NCI-H1417 treated with DMSO at 0.1 percent for 48 hours (cell line): ENCODE measurements around the gene VPS33B.
A peak's percentile ranks its signal among the peaks of the same experiment; 100 is the strongest.

Source experiments
- DNase-seq: peaks from one replicate; lab custom pipeline; 2025; lab: John Stamatoyannopoulos, UW

Gene VPS33B

DNA sequence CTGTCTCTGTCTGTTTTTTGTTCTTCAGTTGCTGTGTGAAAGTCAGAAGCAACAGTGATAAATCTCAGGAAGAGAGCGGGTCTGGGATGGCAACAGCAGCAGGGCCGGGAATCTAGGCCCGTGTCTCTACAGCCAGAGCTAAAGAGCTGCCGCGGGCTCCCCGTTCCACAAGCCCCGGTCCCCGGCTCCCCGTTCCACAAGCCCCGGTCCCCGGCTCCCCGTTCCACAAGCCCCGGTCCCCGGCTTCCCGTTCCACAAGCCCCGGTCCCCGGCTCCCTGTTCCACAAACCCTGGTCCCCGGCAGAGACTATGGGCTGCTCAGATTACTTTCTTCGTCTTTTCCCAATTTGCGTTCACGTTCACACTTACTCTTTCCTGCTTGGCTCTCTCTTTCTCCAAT lies 48.2 kb downstream of the VPS33B start:
- DNase-seq, result no peak

- DNase-seq, result no peak
These were observed 50.3 kb downstream of the VPS33B start for GRCh38 chr15:90972133-90972532.

DNA sequence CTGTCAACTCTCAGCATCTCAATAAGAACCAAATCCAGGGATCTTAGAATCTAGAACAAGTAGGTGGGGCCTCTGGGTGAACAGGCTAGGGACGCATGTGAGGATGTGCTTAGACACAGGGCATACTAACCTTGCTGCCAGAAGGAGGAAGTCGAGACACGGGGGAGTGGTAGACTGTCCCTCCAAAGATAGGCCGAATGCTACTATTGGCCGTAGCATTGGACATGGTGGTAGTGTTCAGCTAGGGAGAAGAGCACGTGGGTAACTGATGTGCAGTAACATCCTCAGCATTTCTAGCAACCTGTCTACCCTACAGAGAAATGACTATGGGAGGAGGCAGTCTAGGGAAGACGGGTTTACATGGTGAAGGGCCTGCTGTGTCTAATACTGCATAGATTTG lies 52.1 kb downstream of the VPS33B start:
- DNase-seq, result no peak

DNA sequence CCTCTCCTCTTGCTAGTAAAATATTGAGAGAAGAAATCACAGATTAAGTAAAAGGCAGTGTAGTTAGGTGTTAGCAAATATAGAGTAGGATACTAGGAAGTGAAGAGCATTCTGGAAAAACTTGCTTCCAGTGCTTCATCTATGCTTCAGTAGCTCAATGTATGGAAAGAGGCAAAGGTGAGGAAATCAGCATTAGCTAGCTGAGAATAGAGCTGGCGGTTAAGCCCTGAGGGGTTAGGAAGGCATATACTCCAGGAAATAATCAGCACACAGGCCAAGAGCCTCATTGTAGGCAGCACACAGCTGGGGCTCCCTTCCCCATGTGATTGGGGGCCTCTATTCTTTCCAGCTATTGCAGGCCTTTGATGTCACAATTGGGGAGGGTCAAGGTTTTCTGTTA lies 54.0 kb downstream of the VPS33B start:
- DNase-seq, result no peak

GRCh38 chr15:90967206-90967605 lies 55.2 kb downstream of the VPS33B start:
- no peak for DNase-seq

- DNase-seq, result no peak
These were observed 56.1 kb downstream of the VPS33B start for GRCh38 chr15:90966262-90966661.

GRCh38 chr15:90962021-90962420 lies 60.4 kb downstream of the VPS33B start:
- DNase-seq, result no peak

GRCh38 chr15:90960298-90961091 lies 61.9 kb downstream of the VPS33B start:
- no peak for DNase-seq

DNA sequence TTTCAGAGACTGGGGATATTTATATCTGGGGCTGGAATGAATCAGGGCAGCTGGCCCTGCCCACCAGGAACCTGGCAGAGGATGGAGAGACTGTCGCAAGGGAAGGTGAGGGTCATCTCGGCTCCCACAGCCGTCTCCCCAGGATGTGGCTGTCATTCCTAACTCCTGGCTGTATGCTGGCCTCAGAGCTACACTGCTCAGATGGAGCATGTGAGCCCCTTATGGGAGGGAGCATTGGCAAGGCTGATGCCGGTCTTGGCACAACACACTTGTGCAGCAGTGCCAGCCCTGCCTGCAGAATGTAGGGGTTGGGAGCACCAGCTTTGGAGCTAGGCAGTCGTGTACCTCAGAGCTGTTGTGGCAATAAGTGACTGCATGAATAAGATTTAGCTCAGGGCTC lies 62.5 kb downstream of the VPS33B start:
- DNase-seq, result no peak

DNA sequence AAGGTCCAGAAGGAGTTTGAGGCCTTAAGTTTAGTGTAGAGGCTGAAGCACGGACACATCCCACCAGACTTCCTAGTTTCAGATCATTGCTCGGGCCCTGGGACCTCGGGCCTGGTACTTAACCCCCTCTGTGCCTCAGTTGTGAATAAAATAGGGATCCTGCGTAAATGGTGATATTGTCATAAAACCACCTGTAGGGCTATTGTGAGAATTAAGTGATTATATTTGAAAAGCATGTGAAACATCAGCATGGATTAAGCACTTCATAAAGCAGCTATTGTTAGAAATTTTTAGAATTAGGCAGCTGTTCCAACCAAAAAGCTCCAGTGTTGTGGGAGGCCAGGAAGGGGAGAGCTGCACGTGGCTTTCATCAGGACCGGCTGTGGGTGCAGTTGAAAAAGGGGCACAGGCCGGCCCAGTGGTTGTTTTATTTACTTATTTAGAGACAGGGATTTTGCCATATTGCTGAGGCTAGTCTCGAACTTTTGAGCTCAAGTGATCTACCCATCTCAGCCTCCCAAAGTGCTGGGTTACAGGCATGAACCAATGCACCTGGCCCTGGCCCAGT lies 63.3 kb downstream of the VPS33B start:
- DNase-seq, result no peak

- DNase-seq, result no peak
These were observed 64.6 kb downstream of the VPS33B start for GRCh38 chr15:90957791-90958190.

DNA sequence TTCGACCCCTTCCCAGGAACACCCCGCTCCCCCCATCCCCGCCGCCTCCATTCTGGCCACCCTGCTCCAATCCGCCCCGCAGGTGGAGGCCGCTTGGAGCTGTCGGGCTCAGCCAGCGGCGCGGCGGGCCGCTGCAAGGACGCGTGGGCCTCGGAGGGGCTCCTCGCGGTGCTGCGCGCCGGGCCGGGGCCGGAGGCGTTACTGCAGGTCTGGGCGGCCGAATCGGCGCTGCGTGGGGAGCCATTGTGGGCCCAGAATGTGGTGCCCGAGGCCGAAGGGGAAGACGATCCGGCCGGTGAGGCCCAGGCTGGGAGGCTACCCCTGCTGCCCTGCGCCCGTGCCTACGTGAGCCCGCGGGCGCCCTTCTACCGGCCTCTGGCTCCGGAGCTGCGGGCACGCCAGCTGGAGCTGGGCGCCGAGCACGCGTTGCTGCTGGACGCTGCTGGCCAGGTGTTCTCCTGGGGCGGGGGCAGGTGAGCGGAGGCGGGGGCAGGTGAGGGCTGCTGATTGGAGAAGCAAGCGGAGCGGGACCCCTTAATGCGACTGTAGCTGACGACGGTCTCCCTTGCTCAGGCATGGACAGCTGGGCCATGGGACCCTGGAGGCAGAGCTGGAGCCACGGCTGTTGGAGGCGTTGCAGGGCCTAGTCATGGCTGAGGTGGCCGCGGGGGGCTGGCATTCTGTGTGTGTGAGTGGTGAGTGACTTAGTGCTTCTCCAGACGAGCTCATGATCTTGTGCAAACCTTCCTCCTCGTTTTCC lies 65.2 kb downstream of the VPS33B start:
- DNase-seq, result no peak

DNA sequence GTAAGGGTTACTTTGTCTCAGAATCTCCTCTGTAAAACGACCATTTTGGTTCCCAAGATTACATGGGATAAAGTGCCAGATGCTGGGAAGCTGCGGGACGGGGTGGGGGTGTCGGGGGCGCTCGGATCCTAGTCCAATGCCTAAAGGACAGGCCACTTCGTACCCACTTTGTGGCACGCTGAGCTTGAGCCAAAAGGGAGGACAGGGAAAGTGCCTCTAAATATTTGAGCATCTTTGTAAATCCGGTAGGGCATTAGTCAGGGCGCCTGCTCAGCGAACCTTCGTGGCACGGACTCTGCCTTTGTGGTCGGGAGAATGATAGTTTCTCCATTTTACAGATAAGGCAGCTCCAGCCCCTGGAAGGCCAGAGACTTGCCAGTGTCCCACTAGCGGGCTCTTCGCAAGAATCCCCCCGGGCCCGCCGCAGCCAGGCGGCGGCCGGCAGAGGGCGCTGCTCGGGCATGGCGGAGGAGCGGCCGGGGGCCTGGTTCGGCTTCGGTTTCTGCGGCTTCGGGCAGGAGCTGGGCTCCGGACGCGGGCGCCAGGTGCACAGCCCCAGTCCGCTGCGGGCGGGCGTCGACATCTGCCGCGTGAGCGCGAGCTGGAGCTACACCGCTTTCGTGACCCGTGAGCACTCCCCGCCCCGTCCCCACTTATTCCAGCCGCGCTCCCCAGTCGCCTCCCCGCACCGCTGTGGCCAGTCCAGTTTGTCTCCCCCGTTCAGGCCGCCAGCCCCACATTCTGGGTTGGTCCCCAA lies 65.9 kb downstream of the VPS33B start:
- peak; percentile 28 for DNase-seq

- no peak for DNase-seq
These were observed 66.6 kb downstream of the VPS33B start for GRCh38 chr15:90955624-90956273.

- DNase-seq, result peak; percentile 30
These were observed 67.4 kb downstream of the VPS33B start, which contains the start of gene RCCD1 for GRCh38 chr15:90954712-90955623. Gene RCCD1, plus strand, starts transcription at chr15:90954884. Its CDS starts 1,851 bp downstream, at chr15:90956735.

DNA sequence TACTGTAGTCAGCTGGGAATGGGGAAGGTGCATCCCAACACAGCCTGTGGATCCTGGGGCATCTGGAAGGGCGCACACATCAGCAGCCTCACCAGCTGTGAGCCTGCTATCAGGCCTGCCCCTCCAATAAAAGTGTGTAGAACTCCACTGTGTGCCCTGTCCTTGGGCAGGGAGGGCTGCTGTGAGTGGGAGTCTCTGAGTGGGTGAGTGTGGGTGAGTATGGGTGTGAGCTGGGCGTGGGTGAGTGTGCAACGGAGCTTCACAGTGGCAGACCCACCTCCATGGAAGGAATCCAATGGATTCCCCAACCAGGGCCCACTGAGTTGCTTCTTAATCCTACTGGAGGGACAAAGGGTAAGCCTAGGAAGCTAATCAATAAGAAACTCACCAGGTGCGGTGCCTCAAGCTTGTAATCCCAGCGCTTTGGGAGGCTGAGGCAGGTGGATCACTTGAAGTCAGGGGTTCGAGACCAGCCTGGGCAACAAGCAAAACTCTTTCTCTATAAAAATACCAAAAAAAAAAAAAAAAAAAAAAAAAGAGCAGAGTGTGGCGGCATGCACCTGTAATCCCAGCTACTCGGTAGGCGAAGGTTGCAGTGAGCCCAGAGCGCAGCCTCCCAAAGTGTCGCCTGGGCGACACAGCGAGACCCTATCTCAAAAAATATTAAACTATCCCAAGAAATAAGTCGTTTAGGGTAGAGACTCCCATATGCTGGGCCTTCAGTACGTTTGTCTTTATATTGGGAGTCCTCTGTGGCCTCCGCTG lies 68.3 kb downstream of the VPS33B start:
- no peak for DNase-seq

- DNase-seq, result no peak
These were observed 69.3 kb downstream of the VPS33B start for GRCh38 chr15:90952901-90953677.

GRCh38 chr15:90950676-90951075 lies 71.7 kb downstream of the VPS33B start:
- no peak for DNase-seq
